GM18868 (cell line): ENCODE results near the gene EPAS1.

ENCODE experiments used
- ATAC-seq: cut with Tn5 transposase; IDR thresholded peaks from one replicate; pipeline ENCODE4 v1.9.1; 2021; ENCODE audit warnings: mild to moderate bottlenecking, moderate library complexity; ENCODE audit not compliant: unreplicated experiment

The EPAS1 gene

GRCh38 chr2:46362667-46363012, 65.4 kb downstream of the EPAS1 start:
- ATAC-seq = no peak

GRCh38 chr2:46363535-46364170, 66.4 kb downstream of the EPAS1 start:
- no peak for ATAC-seq

GRCh38 chr2:46364797-46365457, 67.7 kb downstream of the EPAS1 start:
- ATAC-seq = no peak

- no peak for ATAC-seq
These were observed 68.9 kb downstream of the EPAS1 start for GRCh38 chr2:46365913-46366667.

GRCh38 chr2:46366668-46367052, 69.5 kb downstream of the EPAS1 start:
- no peak for ATAC-seq

- no peak for ATAC-seq
These were observed 70.1 kb downstream of the EPAS1 start for GRCh38 chr2:46367286-46367685.

- no peak for ATAC-seq
These were observed 71.2 kb downstream of the EPAS1 start for GRCh38 chr2:46368401-46368800.

GRCh38 chr2:46369783-46370182, 72.6 kb downstream of the EPAS1 start:
- ATAC-seq = no peak

- ATAC-seq = no peak
These were observed 74.6 kb downstream of the EPAS1 start for GRCh38 chr2:46371854-46372253.

- no peak for ATAC-seq
These were observed 75.3 kb downstream of the EPAS1 start for GRCh38 chr2:46372475-46372874.

GRCh38 chr2:46373238-46373637, 76.0 kb downstream of the EPAS1 start:
- ATAC-seq = no peak

- no peak for ATAC-seq
These were observed 78.4 kb downstream of the EPAS1 start for GRCh38 chr2:46375566-46376125.

- no peak for ATAC-seq
These were observed 79.4 kb downstream of the EPAS1 start for GRCh38 chr2:46376586-46376985.

GRCh38 chr2:46377101-46377581, 79.9 kb downstream of the EPAS1 start:
- ATAC-seq = no peak

GRCh38 chr2:46377666-46378560, 80.7 kb downstream of the EPAS1 start:
- ATAC-seq = no peak

- ATAC-seq = no peak
These were observed 81.4 kb downstream of the EPAS1 start for GRCh38 chr2:46378616-46379015.

GRCh38 chr2:46379213-46380037, 82.2 kb downstream of the EPAS1 start:
- ATAC-seq = no peak

- no peak for ATAC-seq
These were observed 83.1 kb downstream of the EPAS1 start for GRCh38 chr2:46380038-46380940.
